BJ (cell line): ENCODE measurements around the gene INTS6. TPM values are rescaled to one million over a fixed set of nuclear protein-coding genes. Genes with fewer than 3 reads are reported as not detected.

ENCODE experiments used
- CTCF ChIA-PET: fragments of 350-600 bp; formaldehyde crosslinking; extraction: SDS; loops from one replicate; lab custom pipeline; 2021; ENCODE audit warnings: antibody characterized with exemption, inconsistent platforms; lab: Yijun Ruan, JAX
- POLR2A ChIA-PET: fragments of 300-600 bp; sonication (Branson Sonifier 250); formaldehyde crosslinking; extraction: SDS; loops from one replicate; lab custom pipeline; 2021; ENCODE audit warnings: antibody characterized with exemption; lab: Charles Lee
- DNase-seq: peaks from one replicate; pipeline ENCODE4 v3.0.0-alpha.2; 2011; ENCODE audit warnings: low read depth
- H3K27me3 ChIP-seq: 2 replicates; pipeline ENCODE4 v1.6.0; 2011; ENCODE audit warnings: low read length; ENCODE audit not compliant: control insufficient read depth, insufficient read depth
- H3K36me3 ChIP-seq: 2 replicates; pipeline ENCODE4 v1.5.1; 2011; ENCODE audit warnings: low read length; ENCODE audit not compliant: control insufficient read depth, insufficient read depth
- H3K4me3 ChIP-seq: 2 replicates; pipeline ENCODE4 v1.5.1; 2011; ENCODE audit warnings: low read depth, mild to moderate bottlenecking, control low read depth, low read length
- polyA plus RNA-seq: library from polyadenylated mRNA; depleted of rRNA; stranded (reverse); fragments of >200 nt; gene quantifications from 2 replicates; pipeline ENCODE4 v1.2.3, GENCODE V29; 2011
- TF ChIP-seq, protein P1 (sequence below): IDR thresholded peaks from 2 replicates; pipeline ENCODE4 v1.5.1; 2011; ENCODE audit warnings: low read depth, mild to moderate bottlenecking, control low read depth, inconsistent platforms, low read length, moderate library complexity; ENCODE audit not compliant: insufficient read depth

INTS6 gene
- polyA plus RNA-seq, 1 experiment = 17.2 TPM

DNA sequence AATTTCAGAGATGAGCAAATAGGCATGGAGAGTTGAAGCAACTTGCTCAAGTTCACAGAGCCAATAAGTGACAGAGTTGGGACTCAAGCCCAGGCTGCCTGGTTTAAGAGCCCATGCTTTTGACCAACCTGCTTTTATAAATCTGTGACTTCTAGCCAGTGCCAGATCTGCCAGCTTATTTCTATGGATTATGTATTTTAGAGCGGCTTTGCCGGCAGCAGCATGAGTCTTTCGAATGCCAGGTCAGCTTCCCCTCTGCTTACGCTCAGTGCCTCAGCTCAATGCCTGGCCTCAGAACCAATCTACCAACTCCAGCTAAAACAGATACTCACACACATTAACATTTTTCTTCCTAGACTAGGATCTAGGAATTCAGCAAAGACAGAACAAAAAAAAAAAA is 111.0 kb downstream of the INTS6 start:
- no peak overlapping the region for H3K4me3 ChIP-seq
- TF ChIP-seq, protein P1, sequence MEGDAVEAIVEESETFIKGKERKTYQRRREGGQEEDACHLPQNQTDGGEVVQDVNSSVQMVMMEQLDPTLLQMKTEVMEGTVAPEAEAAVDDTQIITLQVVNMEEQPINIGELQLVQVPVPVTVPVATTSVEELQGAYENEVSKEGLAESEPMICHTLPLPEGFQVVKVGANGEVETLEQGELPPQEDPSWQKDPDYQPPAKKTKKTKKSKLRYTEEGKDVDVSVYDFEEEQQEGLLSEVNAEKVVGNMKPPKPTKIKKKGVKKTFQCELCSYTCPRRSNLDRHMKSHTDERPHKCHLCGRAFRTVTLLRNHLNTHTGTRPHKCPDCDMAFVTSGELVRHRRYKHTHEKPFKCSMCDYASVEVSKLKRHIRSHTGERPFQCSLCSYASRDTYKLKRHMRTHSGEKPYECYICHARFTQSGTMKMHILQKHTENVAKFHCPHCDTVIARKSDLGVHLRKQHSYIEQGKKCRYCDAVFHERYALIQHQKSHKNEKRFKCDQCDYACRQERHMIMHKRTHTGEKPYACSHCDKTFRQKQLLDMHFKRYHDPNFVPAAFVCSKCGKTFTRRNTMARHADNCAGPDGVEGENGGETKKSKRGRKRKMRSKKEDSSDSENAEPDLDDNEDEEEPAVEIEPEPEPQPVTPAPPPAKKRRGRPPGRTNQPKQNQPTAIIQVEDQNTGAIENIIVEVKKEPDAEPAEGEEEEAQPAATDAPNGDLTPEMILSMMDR = no peak
- H3K36me3 ChIP-seq = no peaks in the 10 kb centered on the region
- CTCF ChIA-PET = no interaction called here
- DNase-seq = no peak
- no peaks in the 10 kb centered on the region; the same call in 1 of the 2 replicates for H3K27me3 ChIP-seq
- POLR2A ChIA-PET = no interaction called here

DNA sequence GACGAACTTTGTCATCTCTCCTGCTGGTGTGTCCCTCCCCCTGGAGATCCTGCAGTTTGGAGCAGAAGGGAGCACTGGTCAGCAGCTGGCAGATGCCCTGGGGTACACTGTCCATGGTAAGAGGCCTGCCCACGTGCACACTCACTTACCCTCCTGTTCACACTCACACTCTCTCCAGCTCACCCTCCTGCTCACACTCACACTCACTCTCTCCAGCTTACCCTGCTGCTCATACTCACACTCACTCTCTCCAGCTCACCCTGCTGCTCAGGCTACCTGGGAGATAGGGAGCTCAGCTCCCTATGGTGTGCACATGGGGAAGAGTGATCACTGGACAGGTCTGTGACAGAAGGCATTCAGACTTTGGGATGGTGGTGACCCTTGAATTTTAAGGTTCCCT is 111.6 kb downstream of the INTS6 start:
- TF ChIP-seq, protein P1 = no peak
- Histone ChIP-seq H3K4me3 (no peak overlapping the region), H3K36me3 (no peaks in the 10 kb centered on the region), H3K27me3 (no peaks in the 10 kb centered on the region; the same call in 1 of the 2 replicates)
- no peak for DNase-seq
- ChIA-PET POLR2A (no interaction called here), CTCF (no interaction called here)

DNA sequence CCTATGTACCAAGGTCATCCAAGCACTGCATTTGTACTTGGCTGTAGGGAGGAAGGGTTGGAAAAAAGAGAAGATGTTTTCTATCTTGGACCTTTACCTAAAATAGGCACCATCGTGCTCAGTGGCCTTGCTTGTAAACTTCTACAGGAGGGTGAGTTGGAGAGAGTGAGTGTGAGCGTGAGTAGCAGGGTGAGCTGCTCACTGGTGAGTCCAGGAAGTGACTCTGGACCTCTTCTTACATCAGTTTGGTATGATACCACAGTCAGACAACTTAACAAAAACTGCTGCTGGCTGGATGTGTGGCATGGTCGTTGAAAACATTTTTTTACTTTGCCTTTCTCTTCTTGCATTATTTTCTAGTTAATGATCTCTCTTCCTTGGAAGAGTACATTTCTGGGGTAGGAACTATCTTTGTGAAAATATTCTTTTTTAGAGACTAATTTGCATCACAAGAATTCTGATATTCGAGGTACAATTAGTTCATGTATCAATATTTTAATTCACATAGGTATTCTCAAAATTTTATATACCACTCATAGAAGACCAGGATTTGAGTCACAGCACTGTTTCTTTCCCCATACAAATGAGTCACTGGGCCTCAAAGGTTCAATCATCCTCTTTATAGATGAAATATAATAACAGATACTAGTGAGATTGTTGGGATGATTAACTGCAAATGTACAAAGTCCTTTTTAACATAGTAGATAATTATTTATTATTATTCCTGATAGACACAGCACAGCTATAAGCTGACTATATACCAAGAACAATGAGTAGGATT is 112.7 kb downstream of the INTS6 start:
- CTCF ChIA-PET = no interaction called here
- H3K4me3 ChIP-seq = no peak overlapping the region
- DNase-seq = no peak
- no peaks in the 10 kb centered on the region; the same call in 1 of the 2 replicates for H3K27me3 ChIP-seq
- no peaks in the 10 kb centered on the region for H3K36me3 ChIP-seq
- POLR2A ChIA-PET = no interaction called here
- TF ChIP-seq, protein P1 = no peak

DNA sequence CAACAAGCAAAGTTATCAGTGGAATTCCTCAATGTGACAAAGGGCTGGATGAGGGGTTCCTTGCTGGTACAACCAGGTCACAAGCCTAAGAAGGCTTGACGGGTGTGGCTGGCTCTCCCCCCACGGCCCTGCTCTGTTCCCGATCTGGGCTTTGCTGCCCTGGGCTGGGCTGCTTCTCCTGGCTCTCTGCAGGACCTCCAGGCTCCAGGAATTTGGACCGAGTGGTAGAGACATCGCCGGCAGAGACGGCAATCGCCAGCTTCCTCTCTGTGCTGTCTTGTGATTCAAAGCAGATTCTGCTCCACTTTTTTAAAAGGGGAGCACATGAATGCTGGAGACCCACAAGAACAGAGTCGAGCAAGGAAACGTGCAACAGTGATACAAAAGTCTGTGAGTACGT is 113.5 kb downstream of the INTS6 start, which contains the start of gene SERPINE3:
TSS of gene SERPINE3 (plus strand) at position 338 of the 400 bp plus-strand sequence. CDS start 1,401 bp downstream, outside the sequence.
- no peaks in the 10 kb centered on the region; the same call in 1 of the 2 replicates for H3K27me3 ChIP-seq
- TF ChIP-seq, protein P1 = no peak
- ChIA-PET POLR2A (no interaction called here), CTCF (no interaction called here)
- no peak for DNase-seq
- no peak within 1 kb of the TSS for H3K4me3 ChIP-seq
- H3K36me3 ChIP-seq = no peaks in the 10 kb centered on the region

DNA sequence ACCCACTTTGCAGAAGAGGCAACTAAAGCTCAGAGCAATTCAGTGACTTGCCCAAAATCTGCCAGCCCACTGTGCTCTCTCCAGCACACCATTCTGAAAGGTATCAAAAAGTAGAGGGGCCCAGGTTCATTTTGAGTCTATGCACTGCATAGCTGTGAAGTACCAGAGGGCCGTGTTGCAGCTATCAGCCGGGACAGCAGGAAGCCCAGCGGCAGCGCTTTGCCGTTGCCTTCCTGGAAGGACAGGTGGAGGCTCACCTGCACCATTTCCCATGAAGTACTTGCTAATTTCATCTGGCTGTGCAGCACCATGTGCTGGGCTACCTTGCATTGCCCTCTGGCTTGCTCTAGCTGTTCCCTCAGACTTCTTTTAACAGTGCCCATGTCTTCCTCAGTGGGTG is 116.1 kb downstream of the INTS6 start:
- POLR2A ChIA-PET = no interaction called here
- CTCF ChIA-PET = no interaction called here

More for the DNA sequence above, 116.1 kb downstream of the INTS6 start:
- TF ChIP-seq, protein P1 = no peak
- DNase-seq = no peak
- no peaks in the 10 kb centered on the region for H3K36me3 ChIP-seq
- no peaks in the 10 kb centered on the region; the same call in 1 of the 2 replicates for H3K27me3 ChIP-seq
- H3K4me3 ChIP-seq = no peak overlapping the region
